Activated T-helper 9 cell treated with anti-CD3 and anti-CD28 coated beads, Interleukin-2, amount 50 U/mL, for 16 hours (primary cell): ENCODE data around the gene HAPLN3.

Experiments
- DNase-seq: peaks from one replicate; pipeline ENCODE4 v3.0.0-alpha.2; 2020; ENCODE audit warnings: low read depth

Gene HAPLN3

DNA sequence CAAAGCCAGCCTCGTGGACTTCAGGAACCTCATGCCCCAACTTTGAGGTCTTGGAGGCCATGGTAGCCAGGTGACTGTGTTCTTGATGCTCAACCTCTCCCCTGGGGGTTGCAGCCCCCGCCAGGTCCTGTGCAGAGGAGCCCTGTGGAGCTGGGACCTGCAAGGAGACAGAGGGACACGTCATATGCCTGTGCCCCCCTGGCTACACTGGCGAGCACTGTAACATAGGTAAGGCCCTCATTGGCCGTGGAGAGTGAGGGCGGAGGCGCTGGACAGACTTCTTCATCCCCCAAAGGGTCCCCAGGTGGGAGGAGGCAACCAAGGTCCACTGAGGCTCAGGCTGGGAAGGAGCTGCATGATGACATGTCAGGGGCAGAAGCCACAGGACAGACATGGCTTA, 35.1 kb downstream of the HAPLN3 start:
- no peak for DNase-seq

DNA sequence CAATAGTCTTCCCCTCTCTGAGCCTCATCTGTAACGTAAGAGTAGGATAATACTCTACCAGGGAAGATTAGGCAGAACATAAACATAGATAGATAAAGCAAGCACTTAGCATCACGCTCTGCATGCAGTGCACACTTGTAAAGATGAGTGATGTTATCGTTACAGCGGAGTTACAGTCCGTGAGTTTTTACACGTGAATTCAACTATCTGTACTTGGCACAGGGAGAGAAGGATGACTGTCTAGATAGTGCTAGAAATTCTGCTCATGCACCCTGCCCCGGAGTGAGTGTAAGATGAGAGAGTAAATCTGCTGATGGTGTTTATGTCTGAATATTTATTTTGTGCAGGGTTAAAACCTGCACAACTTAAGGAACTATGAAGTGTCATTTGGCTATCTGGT, 35.8 kb downstream of the HAPLN3 start:
- DNase-seq, result no peak

DNA sequence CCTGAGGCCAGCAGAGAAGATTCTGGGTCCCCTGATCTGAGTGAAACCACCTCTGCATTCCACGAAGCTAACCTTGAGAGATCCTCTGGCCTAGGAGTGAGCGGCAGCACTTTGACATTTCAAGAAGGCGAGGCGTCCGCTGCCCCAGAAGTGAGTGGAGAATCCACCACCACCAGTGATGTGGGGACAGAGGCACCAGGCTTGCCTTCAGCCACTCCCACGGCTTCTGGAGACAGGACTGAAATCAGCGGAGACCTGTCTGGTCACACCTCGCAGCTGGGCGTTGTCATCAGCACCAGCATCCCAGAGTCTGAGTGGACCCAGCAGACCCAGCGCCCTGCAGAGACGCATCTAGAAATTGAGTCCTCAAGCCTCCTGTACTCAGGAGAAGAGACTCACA, 36.4 kb downstream of the HAPLN3 start:
- DNase-seq, result no peak

DNA sequence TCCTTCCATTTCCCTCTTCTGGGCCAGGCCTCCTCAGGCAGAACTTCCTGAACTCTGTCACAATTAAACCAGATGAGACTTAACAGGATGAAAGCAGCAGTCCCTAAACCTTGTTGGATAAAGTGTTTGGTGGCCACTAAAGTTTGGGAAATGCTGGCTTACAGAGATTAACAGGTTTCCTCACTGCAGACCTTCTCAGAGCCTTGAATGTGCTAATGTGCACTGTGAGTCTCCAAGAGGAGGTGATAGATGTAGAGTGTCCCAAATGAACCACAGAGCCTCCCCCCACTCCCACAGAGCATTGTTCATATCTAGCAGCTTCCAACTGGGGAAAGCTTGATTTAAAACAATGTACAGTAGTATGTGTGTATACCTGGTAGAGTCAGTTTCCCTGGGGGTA, 42.9 kb downstream of the HAPLN3 start:
- DNase-seq, result no peak

DNA sequence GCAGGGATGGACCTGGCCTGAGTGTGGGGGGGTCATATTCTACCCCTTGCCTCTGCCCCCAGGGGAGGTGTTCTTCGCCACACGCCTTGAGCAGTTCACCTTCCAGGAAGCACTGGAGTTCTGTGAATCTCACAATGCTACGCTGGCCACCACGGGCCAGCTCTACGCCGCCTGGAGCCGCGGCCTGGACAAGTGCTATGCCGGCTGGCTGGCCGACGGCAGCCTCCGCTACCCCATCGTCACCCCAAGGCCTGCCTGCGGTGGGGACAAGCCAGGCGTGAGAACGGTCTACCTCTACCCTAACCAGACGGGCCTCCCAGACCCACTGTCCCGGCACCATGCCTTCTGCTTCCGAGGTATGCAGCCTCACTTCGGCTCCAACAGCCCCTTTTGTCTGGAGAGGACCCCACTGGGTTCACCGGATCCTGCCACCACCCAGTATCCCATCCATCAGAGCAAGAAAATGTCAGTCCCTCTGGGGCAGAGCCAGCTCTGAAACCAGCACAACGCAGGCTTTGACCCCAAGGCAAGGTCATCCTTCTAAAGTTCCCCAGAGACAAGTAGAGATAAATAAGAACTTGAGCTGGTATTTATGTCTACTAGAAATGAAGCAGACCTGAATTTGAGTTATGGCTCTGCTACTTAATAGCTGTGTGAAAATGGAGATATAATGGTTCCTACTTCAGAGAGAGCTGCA, 45.8 kb downstream of the HAPLN3 start:
- no peak for DNase-seq

DNA sequence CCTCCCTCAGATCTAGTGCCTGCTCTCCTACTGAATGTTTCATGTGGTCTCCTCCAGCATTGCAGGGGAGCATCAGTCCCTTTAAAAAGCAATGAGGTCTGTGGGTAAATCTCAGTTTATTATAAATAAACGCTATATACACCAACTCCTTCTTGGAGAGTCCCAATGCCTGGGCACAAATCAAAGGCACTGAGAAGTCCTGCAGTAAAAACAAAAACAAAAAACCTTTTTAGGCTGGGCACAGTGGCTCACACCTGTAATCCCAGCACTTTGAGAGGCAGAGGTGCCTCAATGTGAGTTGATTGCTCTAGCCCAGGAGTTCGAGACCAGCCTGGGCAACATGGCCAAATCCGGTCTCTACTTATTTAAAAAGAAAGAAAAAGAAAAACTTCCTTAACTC, 47.1 kb downstream of the HAPLN3 start:
- no peak for DNase-seq

DNA sequence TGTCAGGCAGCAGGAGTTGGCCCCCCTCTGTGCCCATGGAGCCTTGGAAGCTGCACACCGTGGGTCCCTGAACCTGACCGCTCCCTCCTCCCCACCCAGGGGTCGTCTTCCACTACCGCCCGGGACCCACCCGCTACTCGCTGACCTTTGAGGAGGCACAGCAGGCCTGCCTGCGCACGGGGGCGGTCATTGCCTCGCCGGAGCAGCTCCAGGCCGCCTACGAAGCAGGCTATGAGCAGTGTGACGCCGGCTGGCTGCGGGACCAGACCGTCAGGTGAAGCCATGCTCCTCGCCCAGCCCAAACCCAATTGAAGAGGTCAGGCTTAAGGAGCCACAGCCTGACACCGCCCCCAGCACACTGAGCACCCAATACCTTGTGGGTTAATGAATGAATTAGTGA, 48.2 kb downstream of the HAPLN3 start:
- DNase-seq, result no peak

DNA sequence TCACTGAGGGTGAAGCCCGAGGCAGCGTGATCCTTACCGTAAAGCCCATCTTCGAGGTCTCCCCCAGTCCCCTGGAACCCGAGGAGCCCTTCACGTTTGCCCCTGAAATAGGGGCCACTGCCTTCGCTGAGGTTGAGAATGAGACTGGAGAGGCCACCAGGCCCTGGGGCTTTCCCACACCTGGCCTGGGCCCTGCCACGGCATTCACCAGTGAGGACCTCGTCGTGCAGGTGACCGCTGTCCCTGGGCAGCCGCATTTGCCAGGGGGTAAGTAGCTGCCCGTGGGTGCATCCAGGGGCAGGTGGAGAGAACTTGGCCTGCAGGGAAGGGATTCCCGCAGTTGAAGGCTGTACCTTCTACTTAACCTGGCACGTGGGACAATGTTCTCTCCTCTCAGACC, 49.7 kb downstream of the HAPLN3 start:
- no peak for DNase-seq

DNA sequence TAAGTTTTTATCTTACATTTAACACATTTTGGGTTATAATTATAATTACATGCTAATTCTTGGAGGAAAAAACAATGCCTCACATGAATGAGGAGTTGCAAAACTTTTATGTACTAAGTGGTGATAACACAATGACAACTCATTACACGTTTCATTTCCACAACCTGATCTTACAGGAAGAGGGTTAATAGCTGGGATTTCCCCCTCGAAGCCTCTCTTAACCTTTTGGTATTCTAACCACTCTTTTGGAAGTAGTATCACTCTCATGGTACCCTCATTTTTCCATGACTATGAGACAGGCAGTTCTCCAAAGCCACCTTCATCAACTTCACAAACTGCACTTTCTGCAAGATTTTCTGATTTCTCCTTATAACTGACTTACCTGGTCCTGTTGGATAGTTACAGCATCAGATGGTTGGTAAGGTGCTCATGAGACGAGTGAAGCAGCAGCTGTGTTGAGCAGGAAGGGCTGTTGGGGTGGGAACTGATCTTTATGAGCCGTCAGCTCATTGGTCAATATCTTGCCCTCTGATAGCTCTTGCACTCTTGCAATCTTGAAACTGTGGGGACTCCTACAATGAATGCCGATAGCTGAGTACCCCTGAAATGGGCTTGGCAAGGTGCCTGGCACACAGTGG, 50.5 kb downstream of the HAPLN3 start:
- no peak for DNase-seq

DNA sequence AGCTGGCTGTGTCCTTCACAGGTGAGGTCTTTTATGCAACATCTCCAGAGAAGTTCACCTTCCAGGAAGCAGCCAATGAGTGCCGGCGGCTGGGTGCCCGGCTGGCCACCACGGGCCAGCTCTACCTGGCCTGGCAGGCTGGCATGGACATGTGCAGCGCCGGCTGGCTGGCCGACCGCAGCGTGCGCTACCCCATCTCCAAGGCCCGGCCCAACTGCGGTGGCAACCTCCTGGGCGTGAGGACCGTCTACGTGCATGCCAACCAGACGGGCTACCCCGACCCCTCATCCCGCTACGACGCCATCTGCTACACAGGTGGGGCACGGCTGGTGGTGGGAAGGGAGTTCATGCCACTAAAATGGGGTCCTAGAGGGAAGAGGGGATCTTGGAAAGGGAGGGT, 52.0 kb downstream of the HAPLN3 start:
- no peak for DNase-seq

DNA sequence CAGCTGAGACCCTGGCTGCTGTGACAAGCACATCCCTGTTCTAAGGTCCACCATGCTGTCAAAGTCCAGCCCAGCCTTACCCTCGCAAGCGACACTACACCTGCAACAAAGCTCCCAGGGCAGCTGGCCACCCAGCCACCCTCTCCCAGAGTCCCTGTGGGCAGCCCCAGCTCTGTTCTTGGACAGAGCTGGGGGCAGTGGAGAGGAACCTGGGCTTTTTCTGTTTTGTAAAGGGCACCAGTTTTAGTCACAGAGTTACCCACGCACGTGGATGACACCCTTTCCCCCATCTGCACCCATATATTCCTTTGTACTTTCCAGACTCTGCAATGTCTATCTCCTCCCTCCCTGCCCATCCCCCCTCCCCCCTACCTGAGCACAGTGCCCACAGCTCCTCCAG, 53.2 kb downstream of the HAPLN3 start:
- no peak for DNase-seq

DNA sequence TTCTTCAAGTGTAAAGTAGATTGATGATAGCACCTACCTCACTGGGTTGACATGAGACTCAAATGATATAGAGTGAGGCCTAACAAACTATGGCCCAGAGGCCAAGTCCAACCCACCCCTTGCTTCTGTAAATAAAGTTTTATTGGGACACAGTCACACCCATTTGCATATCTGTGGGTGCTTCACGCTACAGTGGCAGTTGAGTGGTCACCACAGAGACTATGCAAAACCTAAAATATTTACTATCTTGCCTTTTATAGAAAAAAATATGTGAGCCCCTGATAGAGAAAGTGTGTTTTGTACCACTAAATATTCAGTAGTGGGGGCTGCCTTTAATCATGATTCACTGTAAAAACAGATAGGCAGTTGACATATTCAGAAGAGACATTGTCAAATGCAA, 54.1 kb downstream of the HAPLN3 start:
- DNase-seq, result no peak

DNA sequence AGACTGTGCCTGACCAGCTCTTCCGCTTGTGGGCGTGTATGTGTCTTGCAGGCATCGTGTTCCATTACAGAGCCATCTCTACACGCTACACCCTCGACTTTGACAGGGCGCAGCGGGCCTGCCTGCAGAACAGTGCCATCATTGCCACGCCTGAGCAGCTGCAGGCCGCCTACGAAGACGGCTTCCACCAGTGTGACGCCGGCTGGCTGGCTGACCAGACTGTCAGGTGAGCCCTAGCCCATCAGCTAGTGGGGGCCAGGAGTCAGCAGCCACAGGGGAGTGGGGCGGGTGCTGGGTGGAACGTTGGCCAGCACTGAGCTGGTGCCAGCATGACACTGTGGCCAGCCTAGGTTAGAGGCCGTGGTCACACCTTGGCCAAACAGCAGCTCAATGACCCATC, 55.4 kb downstream of the HAPLN3 start:
- DNase-seq, result no peak

DNA sequence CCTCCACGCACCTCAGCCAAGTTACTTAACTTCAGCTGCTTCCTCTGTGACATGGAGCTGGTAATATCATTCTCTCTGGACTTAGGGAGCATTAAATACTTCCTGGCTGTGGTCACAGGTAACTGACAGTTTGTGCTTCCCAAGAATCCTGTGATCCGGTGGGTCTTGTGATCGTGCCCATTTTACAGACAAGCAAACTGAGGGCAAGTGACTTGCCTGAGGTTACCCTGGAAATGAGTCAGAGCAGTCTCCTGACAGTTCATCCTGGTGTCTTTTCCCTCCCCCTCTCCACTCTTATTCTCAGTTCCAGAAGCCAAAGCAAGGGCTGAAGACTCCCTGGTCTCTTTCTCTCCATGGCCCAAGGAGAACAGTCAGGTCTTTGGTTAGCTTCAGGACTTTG, 56.2 kb downstream of the HAPLN3 start:
- DNase-seq, result no peak

DNA sequence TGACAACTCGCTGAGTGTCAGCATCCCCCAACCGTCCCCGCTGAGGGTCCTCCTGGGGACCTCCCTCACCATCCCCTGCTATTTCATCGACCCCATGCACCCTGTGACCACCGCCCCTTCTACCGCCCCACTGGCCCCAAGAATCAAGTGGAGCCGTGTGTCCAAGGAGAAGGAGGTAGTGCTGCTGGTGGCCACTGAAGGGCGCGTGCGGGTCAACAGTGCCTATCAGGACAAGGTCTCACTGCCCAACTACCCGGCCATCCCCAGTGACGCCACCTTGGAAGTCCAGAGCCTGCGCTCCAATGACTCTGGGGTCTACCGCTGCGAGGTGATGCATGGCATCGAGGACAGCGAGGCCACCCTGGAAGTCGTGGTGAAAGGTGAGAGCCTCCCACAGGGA, 56.7 kb downstream of the HAPLN3 start:
- DNase-seq, result no peak

DNA sequence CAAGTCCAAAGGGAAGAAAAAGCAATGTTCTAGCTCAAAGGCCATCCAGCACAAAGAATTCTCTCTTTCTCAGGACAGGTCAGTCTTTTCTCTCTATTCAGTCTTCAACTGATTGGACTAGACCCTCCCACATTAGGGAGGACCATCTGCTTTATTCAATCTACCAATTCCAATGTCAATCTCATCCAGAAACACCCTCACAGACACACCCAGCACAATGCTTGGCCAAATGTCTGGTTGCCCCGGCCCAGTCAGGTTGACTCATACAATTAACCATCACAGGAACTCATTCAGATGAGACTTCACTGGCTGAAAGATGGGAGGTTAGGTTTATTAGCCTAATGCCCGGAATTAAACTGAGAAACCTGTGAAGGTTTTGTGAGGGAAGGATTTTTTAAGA, 59.7 kb downstream of the HAPLN3 start:
- DNase-seq, result no peak

DNA sequence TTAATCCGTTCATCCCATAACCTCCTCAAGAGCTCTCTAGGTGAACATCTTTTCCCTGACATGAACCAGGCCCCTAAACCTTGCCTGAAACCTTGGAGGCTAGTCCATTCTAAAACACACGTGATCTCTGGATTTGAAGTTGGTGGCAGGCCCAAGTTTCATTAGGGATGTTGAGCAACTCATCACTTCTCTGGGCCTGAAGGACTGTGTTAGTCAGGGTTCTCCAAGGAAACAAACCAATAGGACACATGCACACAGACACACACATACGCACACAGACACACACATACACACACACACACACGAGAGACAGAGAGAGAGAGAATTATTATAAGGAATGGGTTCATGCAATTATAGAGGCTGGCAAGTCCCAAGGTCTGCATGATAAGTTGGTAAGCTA, 60.2 kb downstream of the HAPLN3 start:
- no peak for DNase-seq

DNA sequence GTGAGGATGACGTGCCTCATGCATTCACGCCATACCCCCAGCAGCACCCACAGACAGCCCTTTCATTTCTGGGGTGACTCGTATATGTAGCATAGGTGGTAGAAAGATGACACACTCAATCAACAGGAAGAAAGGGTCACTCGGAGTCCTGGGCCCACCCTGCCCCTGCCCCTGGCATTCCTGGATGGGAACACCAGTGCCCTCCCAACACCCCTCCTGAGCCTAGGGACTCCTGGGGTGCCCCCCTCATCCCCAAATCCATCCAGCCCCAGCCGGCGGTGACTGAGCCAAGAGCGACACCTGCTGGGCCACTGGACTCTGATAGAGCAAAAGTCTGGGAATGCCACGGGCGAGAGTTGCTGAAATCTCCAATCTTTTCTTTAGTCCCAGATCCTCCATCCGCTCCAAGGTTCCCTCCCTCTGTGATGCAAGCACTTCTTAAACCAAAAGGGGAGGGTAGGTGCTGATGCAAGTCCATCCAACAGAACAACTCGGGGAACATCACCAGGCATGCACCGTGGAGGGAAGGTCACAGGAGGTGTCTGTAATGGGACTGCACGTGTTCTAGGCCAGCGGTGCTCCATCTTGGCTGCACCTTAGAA, 61.0 kb downstream of the HAPLN3 start:
- DNase-seq, result no peak

DNA sequence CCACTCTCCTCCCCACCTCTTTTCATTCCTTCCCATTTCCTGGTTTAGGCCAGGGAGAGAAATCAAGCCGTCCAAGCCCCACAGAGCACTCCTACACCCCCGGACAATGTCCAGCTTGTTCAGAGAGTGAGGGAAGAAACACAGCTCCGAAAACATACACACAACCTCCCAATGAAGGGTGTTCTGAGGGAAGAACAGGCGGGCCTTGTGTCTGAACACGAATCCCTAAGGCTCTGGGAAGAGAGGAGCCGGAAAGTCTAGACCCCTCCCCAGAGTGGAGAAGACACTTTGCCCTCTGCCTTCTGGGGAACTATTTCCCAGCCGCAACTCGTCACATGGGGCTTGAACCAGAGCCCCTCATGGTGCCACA, 61.6 kb downstream of the HAPLN3 start:
- DNase-seq, result no peak

DNA sequence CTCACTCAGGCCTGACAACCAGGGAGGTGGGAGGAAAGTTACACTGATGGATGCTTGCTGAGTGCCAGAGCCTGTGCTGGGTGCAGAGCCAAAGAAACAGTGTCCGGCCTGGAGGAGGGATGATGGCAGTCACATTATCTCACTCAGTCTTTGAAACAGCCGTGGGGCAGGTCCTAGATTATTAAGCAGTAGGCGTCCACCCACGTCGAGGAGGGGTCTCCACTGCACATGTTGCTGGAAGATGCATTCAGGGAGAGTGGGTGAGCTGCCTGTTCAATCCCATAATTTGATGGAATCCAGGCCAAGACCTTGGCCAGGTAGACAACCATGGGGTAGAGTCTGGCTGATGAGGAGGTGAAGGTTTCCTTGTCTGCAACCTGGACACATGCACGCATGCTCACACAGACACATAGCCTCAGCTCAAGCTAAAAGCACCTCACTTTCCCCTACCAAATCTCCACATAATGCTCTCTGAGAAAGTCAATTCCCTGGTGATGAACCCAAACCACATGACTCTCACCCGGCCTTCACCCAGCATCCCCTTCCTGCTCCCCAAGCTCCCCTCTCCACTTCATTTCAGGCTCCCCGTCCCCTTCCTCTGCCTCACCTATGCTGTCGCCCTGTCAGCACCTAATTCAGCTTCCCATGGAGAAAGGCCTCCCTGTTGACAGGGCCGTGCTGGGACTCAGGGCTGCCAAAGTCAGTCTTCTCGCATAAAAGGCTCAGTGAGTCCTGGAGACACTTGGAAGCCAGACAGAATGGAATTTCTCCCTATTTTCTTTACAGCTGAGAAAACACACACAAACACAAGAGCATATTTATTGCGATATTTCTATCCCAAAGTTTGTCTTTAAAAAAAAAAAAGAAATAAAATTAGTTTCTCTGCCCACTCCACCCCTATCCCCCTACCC, 62.3 kb downstream of the HAPLN3 start:
- no peak for DNase-seq

DNA sequence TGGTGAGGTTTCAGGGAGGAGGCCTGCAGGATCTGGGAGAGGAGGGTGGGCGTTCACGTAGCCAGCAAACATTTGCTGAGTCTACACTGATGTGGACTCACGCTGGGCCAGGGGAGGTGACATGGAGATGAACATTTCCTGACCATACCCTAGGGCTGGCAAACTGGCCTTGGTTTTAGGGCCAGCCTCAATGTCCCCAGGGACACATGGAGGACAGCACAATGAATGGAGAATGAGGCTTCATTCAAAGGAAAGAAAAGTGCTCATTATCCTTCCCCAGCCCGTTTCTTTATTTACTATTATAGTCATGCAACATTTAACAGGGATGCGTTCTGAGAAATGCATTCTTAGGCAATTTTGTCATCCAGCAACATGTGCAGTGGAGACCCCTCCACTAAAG, 65.3 kb downstream of the HAPLN3 start:
- DNase-seq, result no peak

DNA sequence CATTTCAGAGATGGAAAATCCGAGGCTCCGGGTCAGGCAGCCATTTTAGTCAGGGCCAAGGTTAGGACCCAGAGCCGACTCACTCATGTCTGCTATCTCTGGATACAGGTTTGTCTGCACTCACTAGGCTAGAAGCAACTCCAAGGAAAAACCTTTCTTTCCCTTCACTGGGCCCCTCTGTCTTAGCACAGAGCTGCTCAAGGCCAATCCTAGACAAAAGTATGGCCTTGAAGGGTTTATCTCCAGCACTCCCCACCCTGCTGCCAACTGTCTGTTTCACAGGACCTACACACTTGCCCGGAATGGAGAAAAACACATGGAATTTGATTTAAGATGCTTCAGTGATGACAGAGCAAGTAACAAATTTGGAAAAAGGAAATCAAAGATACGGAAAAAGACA, 66.6 kb downstream of the HAPLN3 start:
- no peak for DNase-seq
